ENCODE measurements around the gene FNDC3A. TPM values are rescaled to one million over a fixed set of nuclear protein-coding genes. Genes with fewer than 3 reads are reported as not detected.

Gene FNDC3A
- total and polyA plus RNA-seq, 2 experiments from 2014 or later, result 21.9 to 73.5 TPM

GRCh38 chr13:48985756-48986155, 10.0 kb downstream of the FNDC3A start:
- H3K4me1 ChIP-seq (ENCODE audit: insufficient read depth), result no peaks in the 10 kb centered on the region
- DNase-seq (ENCODE audit: low spot score), result no peak
- no peak overlapping the region for H3K4me3 ChIP-seq
- no peaks in the 10 kb centered on the region for H3K9me2 ChIP-seq (replicated peaks; ENCODE audit: insufficient read depth)
- H3K36me3 ChIP-seq (replicated peaks; ENCODE audit: insufficient read depth, low read depth), result no peaks in the 10 kb centered on the region
- H3K9me3 ChIP-seq (ENCODE audit: low read depth), result no peaks in the 10 kb centered on the region
- no peaks in the 10 kb centered on the region for H4K20me1 ChIP-seq (ENCODE audit: insufficient read depth, poor library complexity, severe bottlenecking)
- no peak overlapping the region for H3K27ac ChIP-seq
- H2AFZ ChIP-seq, result no peak overlapping the region
- no peak overlapping the region for H3K4me2 ChIP-seq
- no peaks in the 10 kb centered on the region for H3K27me3 ChIP-seq
- H3K79me2 ChIP-seq, result peaks cover 64% of the 10 kb centered on the region
- TF ChIP-seq EZH2phosphoT487 (IDR thresholded peaks at IDR 0.05; ENCODE audit: low read depth, severe bottlenecking, unreplicated experiment) (no peak), EZH2 (IDR thresholded peaks at IDR 0.05; ENCODE audit: borderline replicate concordance) (no peak), CTCF (IDR thresholded peaks at IDR 0.05; ENCODE audit: poor library complexity) (no peak)
- WGBS (ENCODE audit: low lambda C conversion rate, missing lambda C conversion rate), result 90% methylated on average over 2 of the region's 2 CpGs

- Histone ChIP-seq H3K4me2 (no peak overlapping the region), H3K79me2 (peaks cover 41% of the 10 kb centered on the region), H3K4me3 (no peak overlapping the region), H4K20me1 (ENCODE audit: insufficient read depth, poor library complexity, severe bottlenecking) (no peaks in the 10 kb centered on the region), H3K4me1 (ENCODE audit: insufficient read depth) (no peaks in the 10 kb centered on the region), H3K27ac (no peak overlapping the region), H3K9me3 (ENCODE audit: low read depth) (no peaks in the 10 kb centered on the region), H3K9me2 (replicated peaks; ENCODE audit: insufficient read depth) (no peaks in the 10 kb centered on the region), H3K27me3 (no peaks in the 10 kb centered on the region), H3K36me3 (replicated peaks; ENCODE audit: insufficient read depth, low read depth) (no peaks in the 10 kb centered on the region), H2AFZ (no peak overlapping the region)
- TF ChIP-seq EZH2phosphoT487 (IDR thresholded peaks at IDR 0.05; ENCODE audit: low read depth, severe bottlenecking, unreplicated experiment) (no peak), CTCF (IDR thresholded peaks at IDR 0.05; ENCODE audit: poor library complexity) (no peak), EZH2 (IDR thresholded peaks at IDR 0.05; ENCODE audit: borderline replicate concordance) (no peak)
- no peak for DNase-seq (ENCODE audit: low spot score)
- 100% methylated on average over 1 of the region's 1 CpG for WGBS (ENCODE audit: low lambda C conversion rate, missing lambda C conversion rate)
Measured at GRCh38 chr13:48990900-48991299, 15.2 kb downstream of the FNDC3A start.

- Histone ChIP-seq H3K4me3 (no peak overlapping the region), H4K20me1 (ENCODE audit: insufficient read depth, poor library complexity, severe bottlenecking) (no peaks in the 10 kb centered on the region), H3K9me2 (replicated peaks; ENCODE audit: insufficient read depth) (no peaks in the 10 kb centered on the region), H3K4me2 (no peak overlapping the region), H3K4me1 (ENCODE audit: insufficient read depth) (no peaks in the 10 kb centered on the region), H3K27ac (no peak overlapping the region), H3K27me3 (no peaks in the 10 kb centered on the region), H3K79me2 (peaks cover 31% of the 10 kb centered on the region), H3K9me3 (ENCODE audit: low read depth) (no peaks in the 10 kb centered on the region), H2AFZ (no peak overlapping the region), H3K36me3 (replicated peaks; ENCODE audit: insufficient read depth, low read depth) (no peaks in the 10 kb centered on the region)
- no peak for DNase-seq (ENCODE audit: low spot score)
- TF ChIP-seq CTCF (IDR thresholded peaks at IDR 0.05; ENCODE audit: poor library complexity) (no peak), EZH2phosphoT487 (IDR thresholded peaks at IDR 0.05; ENCODE audit: low read depth, severe bottlenecking, unreplicated experiment) (no peak), EZH2 (IDR thresholded peaks at IDR 0.05; ENCODE audit: borderline replicate concordance) (no peak)
Measured at GRCh38 chr13:48993150-48993549, 17.4 kb downstream of the FNDC3A start.

GRCh38 chr13:48994706-48995105, 19.0 kb downstream of the FNDC3A start:
- Histone ChIP-seq H4K20me1 (ENCODE audit: insufficient read depth, poor library complexity, severe bottlenecking) (no peaks in the 10 kb centered on the region), H3K4me1 (ENCODE audit: insufficient read depth) (no peaks in the 10 kb centered on the region), H3K27ac (no peak overlapping the region), H3K4me2 (no peak overlapping the region), H3K9me2 (replicated peaks; ENCODE audit: insufficient read depth) (no peaks in the 10 kb centered on the region), H3K9me3 (ENCODE audit: low read depth) (no peaks in the 10 kb centered on the region), H3K36me3 (replicated peaks; ENCODE audit: insufficient read depth, low read depth) (no peaks in the 10 kb centered on the region), H3K79me2 (peaks cover 29% of the 10 kb centered on the region), H2AFZ (no peak overlapping the region), H3K4me3 (no peak overlapping the region), H3K27me3 (no peaks in the 10 kb centered on the region)
- no peak for DNase-seq (ENCODE audit: low spot score)
- no peak for TF ChIP-seq CTCF (IDR thresholded peaks at IDR 0.05; ENCODE audit: poor library complexity)
- no peak for TF ChIP-seq EZH2 (IDR thresholded peaks at IDR 0.05; ENCODE audit: borderline replicate concordance)
- TF ChIP-seq EZH2phosphoT487 (IDR thresholded peaks at IDR 0.05; ENCODE audit: low read depth, severe bottlenecking, unreplicated experiment), result no peak
- WGBS (ENCODE audit: low lambda C conversion rate, missing lambda C conversion rate), result no CpG with 5 or more reads among the region's 2 CpGs

All from hepatocyte (in vitro differentiated cells).